HG03460 (cell line): ENCODE results near the gene KANSL2.
"Not testable (repeated sequence)": the region's sequence is repeated elsewhere in the genome, so short reads cannot be mapped to it uniquely, and the experiment has no call there.

ENCODE experiments used
- ATAC-seq: cut with Tn5 transposase; IDR thresholded peaks from one replicate; pipeline ENCODE4 v1.9.1; 2021; ENCODE audit not compliant: unreplicated experiment

Gene KANSL2

GRCh38 chr12:48686037-48686595 lies 4.1 kb upstream of the KANSL2 start:
- no peak for ATAC-seq

DNA sequence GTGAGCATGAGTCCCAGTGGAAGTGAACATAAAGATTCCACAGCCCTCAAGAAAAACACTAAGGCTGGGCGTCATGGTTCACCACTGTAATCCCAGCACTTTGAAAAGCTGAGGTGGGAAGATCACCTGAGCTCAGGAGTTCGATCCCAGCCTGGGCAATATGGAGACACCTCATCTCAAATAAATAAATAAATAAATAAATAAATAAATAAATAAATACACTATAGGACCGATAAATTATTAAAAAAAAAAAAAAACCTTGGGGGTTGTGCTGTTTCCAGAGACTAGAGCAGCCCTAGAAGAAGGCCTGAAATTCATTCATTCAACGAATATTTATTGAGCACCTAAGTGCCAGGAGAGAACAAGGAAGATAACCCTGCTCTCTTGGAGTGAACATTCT lies 1.5 kb upstream of the KANSL2 start:
- ATAC-seq: no peak

GRCh38 chr12:48682927-48683326 lies 889 bp upstream of the KANSL2 start:
- no peak for ATAC-seq

DNA sequence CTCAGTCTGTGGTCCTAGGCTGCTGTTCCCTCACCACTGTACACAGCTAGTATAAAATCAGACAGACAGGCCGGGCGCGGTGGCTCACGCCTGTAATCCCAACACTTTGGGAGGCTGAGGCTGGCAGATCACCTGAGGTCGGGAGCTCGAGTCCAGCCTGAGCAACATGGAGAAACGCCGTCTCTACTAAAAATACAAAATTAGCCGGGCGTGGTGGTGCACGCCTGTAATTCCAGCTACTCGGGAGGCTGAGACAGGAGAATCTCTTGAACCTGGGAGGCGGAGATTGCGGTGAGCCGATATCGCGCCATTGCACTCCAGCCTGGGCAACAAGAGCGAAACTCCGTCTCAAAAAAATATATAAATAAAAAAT lies 481 bp upstream of the KANSL2 start:
- not testable (repeated sequence) for ATAC-seq

- ATAC-seq: no peak
Observed at GRCh38 chr12:48681399-48681709, 684 bp downstream of the KANSL2 start.

DNA sequence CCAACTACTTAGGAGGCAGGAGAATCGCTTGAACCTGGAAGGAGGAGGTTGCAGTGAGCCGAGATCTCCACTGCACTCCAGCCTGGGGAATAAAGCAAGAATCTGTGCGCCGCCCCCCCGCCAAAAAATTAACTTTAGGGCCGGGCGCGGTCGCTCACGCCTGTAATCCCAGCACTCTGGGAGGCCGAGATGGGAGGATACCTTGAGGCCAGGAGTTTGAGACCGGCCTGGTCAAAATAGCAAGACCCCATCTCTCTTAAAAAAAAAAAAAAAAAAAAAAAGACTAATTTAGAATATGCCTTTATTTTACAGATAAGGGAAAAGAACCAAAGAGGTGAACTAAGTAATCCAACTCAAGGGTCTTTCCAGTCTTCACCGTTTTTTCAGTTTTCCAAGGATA lies 1.2 kb downstream of the KANSL2 start:
- no peak for ATAC-seq

- ATAC-seq: no peak
Observed at GRCh38 chr12:48678551-48679185, 3.4 kb downstream of the KANSL2 start.

GRCh38 chr12:48671231-48671856 lies 10.7 kb downstream of the KANSL2 start:
- no peak for ATAC-seq

- no peak for ATAC-seq
Observed at GRCh38 chr12:48668996-48669395, 13.0 kb downstream of the KANSL2 start.

DNA sequence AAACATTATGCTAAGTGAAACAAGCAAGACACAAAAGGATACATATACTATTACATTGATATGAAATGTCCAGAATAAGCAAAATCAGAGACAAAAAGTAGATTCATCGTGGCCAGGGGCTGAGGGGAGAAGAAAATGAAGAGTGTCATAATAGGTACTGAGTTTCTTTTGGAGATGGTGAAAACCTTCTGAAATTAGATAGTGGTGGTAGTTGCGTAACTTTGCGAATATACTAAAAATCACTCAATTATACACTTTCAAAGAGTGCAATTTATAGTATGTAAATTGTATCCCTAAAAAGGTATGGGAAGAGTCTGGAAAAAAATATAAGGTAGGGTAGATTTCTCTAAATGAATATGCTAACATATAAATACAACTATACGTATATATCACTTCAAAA lies 22.2 kb downstream of the KANSL2 start:
- ATAC-seq: no peak

DNA sequence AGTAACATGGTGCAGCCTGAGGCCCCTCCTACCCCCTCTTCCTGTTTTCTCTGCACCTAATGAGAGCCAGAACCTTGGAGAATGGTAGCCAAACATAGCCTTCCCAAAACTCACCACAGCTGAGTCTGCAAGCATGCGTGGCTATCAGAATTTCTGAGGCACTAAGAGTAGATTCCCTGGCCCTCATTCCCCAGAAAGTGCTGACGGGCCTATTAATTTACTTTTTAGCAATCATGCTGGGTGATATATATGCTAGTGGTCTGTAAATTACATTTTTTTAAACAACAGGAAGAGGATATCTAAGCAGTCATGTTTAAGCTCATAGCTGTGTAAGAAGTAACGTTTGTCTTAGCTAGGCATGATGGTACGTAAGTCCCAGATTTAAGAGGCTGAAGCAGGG lies 30.4 kb downstream of the KANSL2 start:
- ATAC-seq: no peak

- ATAC-seq: not testable (repeated sequence)
Observed at GRCh38 chr12:48645354-48645753, 36.7 kb downstream of the KANSL2 start.

GRCh38 chr12:48643011-48643410 lies 39.0 kb downstream of the KANSL2 start:
- ATAC-seq: no peak

- ATAC-seq: not testable (repeated sequence)
Observed at GRCh38 chr12:48641752-48642555, 40.1 kb downstream of the KANSL2 start.

DNA sequence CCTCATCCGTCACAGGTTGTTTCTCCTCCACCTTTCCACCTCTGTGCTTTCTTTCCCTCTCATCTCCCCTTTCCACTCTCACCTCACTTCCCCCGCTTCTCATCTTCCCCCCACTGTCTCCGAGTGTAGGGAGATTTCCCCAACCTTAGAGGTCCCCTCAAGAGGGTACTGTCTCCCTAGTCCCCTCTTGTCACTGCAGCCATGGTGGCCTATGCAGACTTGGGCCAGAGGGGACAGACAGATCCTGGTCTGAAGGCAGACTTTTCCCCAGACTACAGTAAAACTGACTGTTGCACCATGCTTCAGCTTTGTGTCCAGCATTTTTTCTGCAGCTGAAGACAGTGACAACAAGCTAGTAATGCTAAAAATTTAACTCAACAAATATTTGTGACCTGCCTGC lies 41.2 kb downstream of the KANSL2 start:
- ATAC-seq: no peak

- no peak for ATAC-seq
Observed at GRCh38 chr12:48640428-48640827, 41.6 kb downstream of the KANSL2 start.

GRCh38 chr12:48631071-48631470 lies 51.0 kb downstream of the KANSL2 start:
- no peak for ATAC-seq

- ATAC-seq: no peak
Observed at GRCh38 chr12:48630346-48630745, 51.7 kb downstream of the KANSL2 start.

DNA sequence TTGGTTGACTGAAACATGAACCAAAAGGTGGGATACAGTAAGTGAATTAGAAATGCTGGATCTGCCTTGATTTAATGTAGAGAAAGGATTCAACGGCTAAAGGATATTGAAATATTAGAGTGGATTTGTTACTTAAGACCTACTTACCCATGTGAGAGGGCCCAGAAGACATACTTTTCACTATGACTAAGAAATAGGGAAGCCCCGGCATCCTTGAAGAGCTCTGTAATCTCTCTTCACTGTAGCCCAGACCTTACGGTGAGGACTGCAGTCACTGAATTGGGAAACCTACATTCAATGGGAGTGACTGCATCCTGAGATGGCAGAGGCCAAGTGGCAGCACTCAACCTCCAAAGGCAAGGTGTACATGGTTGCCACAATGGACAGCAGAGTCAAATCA lies 52.5 kb downstream of the KANSL2 start:
- ATAC-seq: no peak

- no peak for ATAC-seq
Observed at GRCh38 chr12:48627556-48627955, 54.5 kb downstream of the KANSL2 start.

DNA sequence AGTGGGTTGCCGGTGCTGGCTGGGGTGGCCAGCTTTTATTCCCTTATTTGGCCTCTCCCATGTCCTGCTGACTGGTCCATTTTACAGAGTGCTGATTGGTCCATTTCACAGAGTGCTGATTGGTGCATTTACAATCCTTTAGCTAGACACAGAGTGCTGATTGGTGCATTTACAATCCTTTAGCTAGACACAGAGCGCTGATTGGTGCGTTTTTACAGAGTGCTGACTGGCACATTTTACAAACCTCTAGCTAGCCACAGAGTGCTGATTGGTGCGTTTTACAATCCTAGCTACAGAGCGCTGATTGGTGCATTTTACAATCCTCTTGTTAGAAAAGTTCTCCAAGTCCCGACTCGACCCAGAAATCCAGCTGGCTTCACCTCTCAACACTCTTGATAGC lies 59.0 kb downstream of the KANSL2 start:
- ATAC-seq: not testable (repeated sequence)

DNA sequence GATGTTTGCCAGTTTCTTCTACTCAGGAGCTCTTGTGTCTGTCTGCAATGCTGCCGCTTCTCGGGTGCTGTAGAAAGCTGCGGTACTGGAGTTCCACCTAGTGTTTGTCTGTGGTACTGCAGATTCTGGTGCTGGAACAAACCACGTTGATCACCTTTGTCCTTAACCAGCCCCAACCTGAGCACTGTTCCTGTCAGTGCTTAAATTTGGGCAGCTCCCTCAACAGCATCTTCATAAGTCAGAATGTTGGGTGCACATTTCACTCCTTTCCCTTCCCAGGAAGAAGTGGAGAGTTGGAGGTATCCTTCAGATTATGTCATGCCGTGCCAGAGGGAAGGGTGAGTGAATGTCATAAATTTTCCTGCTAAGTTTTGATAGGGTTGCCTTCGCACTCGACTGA lies 63.5 kb downstream of the KANSL2 start:
- no peak for ATAC-seq
